ENCODE results near the gene LRRC73. TPM values are rescaled to one million over a fixed set of nuclear protein-coding genes. Genes with fewer than 3 reads are reported as not detected.
A peak's percentile ranks its signal among the peaks of the same experiment; 100 is the strongest.
"Not testable (repeated sequence)": the region's sequence is repeated elsewhere in the genome, so short reads cannot be mapped to it uniquely, and the experiment has no call there.

The LRRC73 gene
- total RNA-seq (1 to 10 TPM in 3 of 4 donors, under 1 TPM in 1; 0.82 to 2.5 (median 1.7) TPM), polyA plus RNA-seq (1.1 TPM)
- long read RNA-seq, donor 1, transcript LRRC73-201 (6 exons, 2,121 nt), result major isoform, 7 of 7 reads
- long read RNA-seq, donor 1, partial matches to known transcripts, result 0 of 7 reads
- long read RNA-seq, donor 1, other reads (novel, unspliced or antisense), result 0 of 7 reads
- long read RNA-seq, donor 2, partial matches to known transcripts, result 0 of 3 reads
- long read RNA-seq, donor 2, other reads (novel, unspliced or antisense), result 2 of 3 reads
- long read RNA-seq, donor 3, partial matches to known transcripts, result 1 of 3 reads
- long read RNA-seq, donor 3, other reads (novel, unspliced or antisense), result 0 of 3 reads
- long read RNA-seq, donor 4, partial matches to known transcripts, result 0 of 3 reads
- long read RNA-seq, donor 4, other reads (novel, unspliced or antisense), result 0 of 3 reads

- no peaks in the 10 kb centered on the region for H3K9me3 ChIP-seq (ENCODE audit: control insufficient read depth, low read length)
- 5% methylated on average over 96 of the region's 96 CpGs for WGBS
- H3K27ac ChIP-seq (ENCODE audit: low read length), result peak within 1 kb of the TSS; percentile 8
- intact Hi-C loops (cut with DNase I), result loop anchor here (5.0 to 10.0 kb wide), 6 partner anchors 53 to 245 kb away; partner anchors contain the start of gene DLK2 (in 1 of the 4)
- H3K27me3 ChIP-seq (ENCODE audit: control insufficient read depth, insufficient read depth), result no peaks in the 10 kb centered on the region
- H3K4me1 ChIP-seq (ENCODE audit: control insufficient read depth, insufficient read depth, low read length), result peaks cover 18% of the 10 kb centered on the region
- ATAC-seq (peak; percentile 88 to 89), DNase-seq (peak; percentile 94 to 98 (median 98))
- peak within 1 kb of the TSS; percentile 66 for H3K4me3 ChIP-seq (ENCODE audit: low read length)
Measured at GRCh38 chr6:43509984-43510826, at the start of gene LRRC73. Gene LRRC73 (minus strand): TSS chr6:43510346. CDS start chr6:43509785, 561 bp downstream.

GRCh38 chr6:43559328-43559727, 49.2 kb upstream of the LRRC73 start:
- no peak for ATAC-seq
- H3K27ac ChIP-seq (ENCODE audit: low read length), result no peak overlapping the region
- no peaks in the 10 kb centered on the region for H3K27me3 ChIP-seq (ENCODE audit: control insufficient read depth, insufficient read depth)
- no peaks in the 10 kb centered on the region for H3K9me3 ChIP-seq (ENCODE audit: control insufficient read depth, low read length)
- DNase-seq, result no peak
- H3K4me3 ChIP-seq (ENCODE audit: low read length), result no peak overlapping the region
- intact Hi-C loops (cut with DNase I), result no loop called here
- no peaks in the 10 kb centered on the region for H3K4me1 ChIP-seq (ENCODE audit: control insufficient read depth, insufficient read depth, low read length)

GRCh38 chr6:43557620-43558019, 47.5 kb upstream of the LRRC73 start:
- WGBS, result 95% methylated on average over 7 of the region's 7 CpGs
- ATAC-seq; H3K4me1 ChIP-seq (ENCODE audit: control insufficient read depth, insufficient read depth, low read length); DNase-seq; H3K27ac ChIP-seq (ENCODE audit: low read length); H3K27me3 ChIP-seq (ENCODE audit: control insufficient read depth, insufficient read depth); H3K4me3 ChIP-seq (ENCODE audit: low read length); intact Hi-C loops (cut with DNase I); H3K9me3 ChIP-seq (ENCODE audit: control insufficient read depth, low read length): not testable (repeated sequence)

DNA sequence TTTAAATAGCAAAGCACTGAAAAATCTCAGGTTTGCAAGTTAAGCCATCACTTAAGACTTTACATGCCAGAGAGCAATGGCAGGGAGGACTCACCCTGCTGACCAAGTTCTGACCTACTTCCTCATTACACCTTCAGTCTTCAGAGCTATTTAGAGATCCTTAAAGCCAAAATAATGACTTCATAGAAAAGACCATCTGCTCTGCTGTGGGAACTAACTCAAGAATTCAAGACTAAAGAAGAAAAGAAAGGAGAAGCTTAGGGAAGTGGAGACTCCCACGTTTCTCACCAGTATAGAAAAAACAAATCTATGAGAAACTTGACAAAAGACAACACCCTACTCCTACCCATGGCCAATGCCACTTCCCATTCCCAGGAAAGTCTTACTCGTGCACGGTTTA, 37.1 kb upstream of the LRRC73 start:
- no peak overlapping the region for H3K27ac ChIP-seq (ENCODE audit: low read length)
- H3K4me1 ChIP-seq (ENCODE audit: control insufficient read depth, insufficient read depth, low read length), result no peaks in the 10 kb centered on the region
- intact Hi-C loops (cut with DNase I), result no loop called here
- WGBS, result 82% methylated on average over 3 of the region's 3 CpGs
- no peak for DNase-seq
- no peak for ATAC-seq
- H3K27me3 ChIP-seq (ENCODE audit: control insufficient read depth, insufficient read depth), result no peaks in the 10 kb centered on the region
- no peak overlapping the region for H3K4me3 ChIP-seq (ENCODE audit: low read length)
- H3K9me3 ChIP-seq (ENCODE audit: control insufficient read depth, low read length), result no peaks in the 10 kb centered on the region

- Histone ChIP-seq H3K4me3 (ENCODE audit: low read length) (no peak overlapping the region), H3K27ac (ENCODE audit: low read length) (no peak overlapping the region), H3K4me1 (ENCODE audit: control insufficient read depth, insufficient read depth, low read length) (no peaks in the 10 kb centered on the region), H3K9me3 (ENCODE audit: control insufficient read depth, low read length) (no peaks in the 10 kb centered on the region), H3K27me3 (ENCODE audit: control insufficient read depth, insufficient read depth) (no peaks in the 10 kb centered on the region)
- ATAC-seq (no peak), DNase-seq (no peak)
- intact Hi-C loops (cut with DNase I), result no loop called here
- 60% methylated on average over 4 of the region's 4 CpGs for WGBS
Measured at GRCh38 chr6:43544461-43544860, 34.3 kb upstream of the LRRC73 start.

- ATAC-seq (no peak), DNase-seq (no peak)
- Histone ChIP-seq H3K27me3 (ENCODE audit: control insufficient read depth, insufficient read depth) (no peaks in the 10 kb centered on the region), H3K27ac (ENCODE audit: low read length) (no peak overlapping the region), H3K4me1 (ENCODE audit: control insufficient read depth, insufficient read depth, low read length) (no peaks in the 10 kb centered on the region), H3K9me3 (ENCODE audit: control insufficient read depth, low read length) (no peaks in the 10 kb centered on the region), H3K4me3 (ENCODE audit: low read length) (no peak overlapping the region)
- intact Hi-C loops (cut with DNase I), result no loop called here
- 94% methylated on average over 8 of the region's 8 CpGs for WGBS
Measured at GRCh38 chr6:43541774-43542471, 31.8 kb upstream of the LRRC73 start.

GRCh38 chr6:43540507-43540906, 30.4 kb upstream of the LRRC73 start:
- no peaks in the 10 kb centered on the region for H3K4me1 ChIP-seq (ENCODE audit: control insufficient read depth, insufficient read depth, low read length)
- H3K9me3 ChIP-seq (ENCODE audit: control insufficient read depth, low read length), result no peaks in the 10 kb centered on the region
- no peaks in the 10 kb centered on the region for H3K27me3 ChIP-seq (ENCODE audit: control insufficient read depth, insufficient read depth)
- no peak for ATAC-seq
- intact Hi-C loops (cut with DNase I), result no loop called here
- DNase-seq, result no peak
- H3K4me3 ChIP-seq (ENCODE audit: low read length), result no peak overlapping the region
- WGBS, result 95% methylated on average over 5 of the region's 5 CpGs
- no peak overlapping the region for H3K27ac ChIP-seq (ENCODE audit: low read length)

GRCh38 chr6:43539409-43539808, 29.3 kb upstream of the LRRC73 start:
- ATAC-seq; intact Hi-C loops (cut with DNase I); H3K27ac ChIP-seq (ENCODE audit: low read length); H3K9me3 ChIP-seq (ENCODE audit: control insufficient read depth, low read length); H3K4me1 ChIP-seq (ENCODE audit: control insufficient read depth, insufficient read depth, low read length); DNase-seq; H3K4me3 ChIP-seq (ENCODE audit: low read length); H3K27me3 ChIP-seq (ENCODE audit: control insufficient read depth, insufficient read depth): not testable (repeated sequence)
- WGBS, result 97% methylated on average over 20 of the region's 20 CpGs

- H3K27me3 ChIP-seq (ENCODE audit: control insufficient read depth, insufficient read depth); ATAC-seq; H3K4me1 ChIP-seq (ENCODE audit: control insufficient read depth, insufficient read depth, low read length); intact Hi-C loops (cut with DNase I); H3K9me3 ChIP-seq (ENCODE audit: control insufficient read depth, low read length); DNase-seq; H3K4me3 ChIP-seq (ENCODE audit: low read length); H3K27ac ChIP-seq (ENCODE audit: low read length): not testable (repeated sequence)
- 95% methylated on average over 15 of the region's 17 CpGs for WGBS
Measured at GRCh38 chr6:43538986-43539385, 28.8 kb upstream of the LRRC73 start.

- DNase-seq (no peak), ATAC-seq (no peak)
- no peaks in the 10 kb centered on the region for H3K27me3 ChIP-seq (ENCODE audit: control insufficient read depth, insufficient read depth)
- intact Hi-C loops (cut with DNase I), result no loop called here
- WGBS, result 86% methylated on average over 1 of the region's 1 CpG
- no peak overlapping the region for H3K27ac ChIP-seq (ENCODE audit: low read length)
- H3K4me1 ChIP-seq (ENCODE audit: control insufficient read depth, insufficient read depth, low read length), result no peaks in the 10 kb centered on the region
- no peaks in the 10 kb centered on the region for H3K9me3 ChIP-seq (ENCODE audit: control insufficient read depth, low read length)
- H3K4me3 ChIP-seq (ENCODE audit: low read length), result no peak overlapping the region
Measured at GRCh38 chr6:43532201-43532600, 22.1 kb upstream of the LRRC73 start.
